Measurements from ENCODE around the gene REP15. TPM values are rescaled to one million over a fixed set of nuclear protein-coding genes. Genes with fewer than 3 reads are reported as not detected.

REP15 gene, protein sequence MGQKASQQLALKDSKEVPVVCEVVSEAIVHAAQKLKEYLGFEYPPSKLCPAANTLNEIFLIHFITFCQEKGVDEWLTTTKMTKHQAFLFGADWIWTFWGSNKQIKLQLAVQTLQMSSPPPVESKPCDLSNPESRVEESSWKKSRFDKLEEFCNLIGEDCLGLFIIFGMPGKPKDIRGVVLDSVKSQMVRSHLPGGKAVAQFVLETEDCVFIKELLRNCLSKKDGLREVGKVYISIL
- total RNA-seq (2013), result not detected
- polyA plus RNA-seq (not detected), polyA minus RNA-seq (not detected in 2 replicates), total RNA-seq (0 to 0.15 (median 0.04) reads per million in 11 experiments)

GRCh38 chr12:27696293-27696652 lies at the start of gene REP15:
Gene REP15, plus strand, starts transcription at chr12:27696447. Its CDS starts 116 bp downstream, at chr12:27696563.
- 82% methylated on average over 3 of the region's 5 CpGs for WGBS (ENCODE audit: insufficient coverage)
- Mint-ChIP-seq H3K4me1 (no peaks in the 10 kb centered on the region), H3K9me3 (no peaks in the 10 kb centered on the region), H3K27ac (peak within 1 kb of the TSS in 1 of 7 donors; percentile 7), H3K36me3 (no peaks in the 10 kb centered on the region), H3K4me3 (no peak within 1 kb of the TSS), H3K27me3 (ENCODE audit: low read depth in 3 of 3) (peaks cover 0 to 4% (median 0%) of the 10 kb centered on the region in 3 donors)
- intact Hi-C loops (cut with micrococcal nuclease), result no loop called here
- Histone ChIP-seq H3K9ac (ENCODE audit: insufficient read depth, low read length, poor library complexity, severe bottlenecking) (no peak within 1 kb of the TSS), H3K36me3 (replicated peaks in 1 of 2; ENCODE audit: control insufficient read depth in 1 of 2, insufficient read depth in 2 of 2, low read length in 2 of 2) (no peaks in the 10 kb centered on the region), H2AFZ (ENCODE audit: insufficient read depth, low read depth, low read length, poor library complexity, severe bottlenecking) (no peak within 1 kb of the TSS), H3K4me2 (replicated peaks; ENCODE audit: extremely low read depth, low read length, poor library complexity, severe bottlenecking) (no peak within 1 kb of the TSS), H3K4me3 (replicated peaks in 1 of 3; ENCODE audit: low read depth in 2 of 3, low read length in 3 of 3) (no peak within 1 kb of the TSS), H3K27ac (ENCODE audit: low read depth in 1 of 2, low read length in 2 of 2) (no peak within 1 kb of the TSS), H4K20me1 (ENCODE audit: insufficient read depth, low read length) (no peaks in the 10 kb centered on the region), H3K9me3 (replicated peaks in 1 of 2; ENCODE audit: control insufficient read depth in 1 of 2, insufficient read depth in 1 of 2, low read length in 2 of 2) (no peaks in the 10 kb centered on the region), H3K4me1 (ENCODE audit: control insufficient read depth in 1 of 2, insufficient read depth in 2 of 2, low read length in 2 of 2) (no peaks in the 10 kb centered on the region), H3K79me2 (ENCODE audit: insufficient read depth, low read length) (no peaks in the 10 kb centered on the region), H3K27me3 (ENCODE audit: control insufficient read depth in 2 of 2, insufficient read depth in 2 of 2, low read length in 2 of 2) (no peaks in the 10 kb centered on the region)
- TF ChIP-seq, protein P1, sequence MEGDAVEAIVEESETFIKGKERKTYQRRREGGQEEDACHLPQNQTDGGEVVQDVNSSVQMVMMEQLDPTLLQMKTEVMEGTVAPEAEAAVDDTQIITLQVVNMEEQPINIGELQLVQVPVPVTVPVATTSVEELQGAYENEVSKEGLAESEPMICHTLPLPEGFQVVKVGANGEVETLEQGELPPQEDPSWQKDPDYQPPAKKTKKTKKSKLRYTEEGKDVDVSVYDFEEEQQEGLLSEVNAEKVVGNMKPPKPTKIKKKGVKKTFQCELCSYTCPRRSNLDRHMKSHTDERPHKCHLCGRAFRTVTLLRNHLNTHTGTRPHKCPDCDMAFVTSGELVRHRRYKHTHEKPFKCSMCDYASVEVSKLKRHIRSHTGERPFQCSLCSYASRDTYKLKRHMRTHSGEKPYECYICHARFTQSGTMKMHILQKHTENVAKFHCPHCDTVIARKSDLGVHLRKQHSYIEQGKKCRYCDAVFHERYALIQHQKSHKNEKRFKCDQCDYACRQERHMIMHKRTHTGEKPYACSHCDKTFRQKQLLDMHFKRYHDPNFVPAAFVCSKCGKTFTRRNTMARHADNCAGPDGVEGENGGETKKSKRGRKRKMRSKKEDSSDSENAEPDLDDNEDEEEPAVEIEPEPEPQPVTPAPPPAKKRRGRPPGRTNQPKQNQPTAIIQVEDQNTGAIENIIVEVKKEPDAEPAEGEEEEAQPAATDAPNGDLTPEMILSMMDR (IDR thresholded peaks at IDR 0.05), result no peak
- DNase-seq, result no peak

- WGBS (ENCODE audit: insufficient coverage), result no CpG with 5 or more reads among the region's 1 CpG
- no peak overlapping the region for H3K4me3 ChIP-seq (replicated peaks in 1 of 3; ENCODE audit: low read depth in 2 of 3, low read length in 3 of 3)
- no peak for DNase-seq
Observed at GRCh38 chr12:27650011-27650410, 46.2 kb upstream of the REP15 start.

More at GRCh38 chr12:27650011-27650410, 46.2 kb upstream of the REP15 start:
- Histone ChIP-seq H2AFZ (ENCODE audit: insufficient read depth, low read depth, low read length, poor library complexity, severe bottlenecking) (no peak overlapping the region), H3K79me2 (ENCODE audit: insufficient read depth, low read length) (no peaks in the 10 kb centered on the region), H3K36me3 (replicated peaks in 1 of 2; ENCODE audit: control insufficient read depth in 1 of 2, insufficient read depth in 2 of 2, low read length in 2 of 2) (no peaks in the 10 kb centered on the region), H4K20me1 (ENCODE audit: insufficient read depth, low read length) (no peaks in the 10 kb centered on the region), H3K4me2 (replicated peaks; ENCODE audit: extremely low read depth, low read length, poor library complexity, severe bottlenecking) (no peak overlapping the region), H3K27ac (ENCODE audit: low read depth in 1 of 2, low read length in 2 of 2) (no peak overlapping the region), H3K4me1 (ENCODE audit: control insufficient read depth in 1 of 2, insufficient read depth in 2 of 2, low read length in 2 of 2) (no peaks in the 10 kb centered on the region), H3K9me3 (replicated peaks in 1 of 2; ENCODE audit: control insufficient read depth in 1 of 2, insufficient read depth in 1 of 2, low read length in 2 of 2) (no peaks in the 10 kb centered on the region), H3K9ac (ENCODE audit: insufficient read depth, low read length, poor library complexity, severe bottlenecking) (no peak overlapping the region), H3K27me3 (ENCODE audit: control insufficient read depth in 2 of 2, insufficient read depth in 2 of 2, low read length in 2 of 2) (no peaks in the 10 kb centered on the region)
- no peaks in the 10 kb centered on the region for H3K36me3 Mint-ChIP-seq
- intact Hi-C loops (cut with micrococcal nuclease), result no loop called here
- peaks cover 5% of the 10 kb centered on the region for H3K4me1 Mint-ChIP-seq
- TF ChIP-seq, protein P1 (IDR thresholded peaks at IDR 0.05), result no peak
- H3K4me3 Mint-ChIP-seq, result no peak overlapping the region
- no peaks in the 10 kb centered on the region for H3K9me3 Mint-ChIP-seq
- H3K27ac Mint-ChIP-seq, result no peak overlapping the region
- no peaks in the 10 kb centered on the region for H3K27me3 Mint-ChIP-seq (ENCODE audit: low read depth in 3 of 3)

Measured in CD14-positive monocyte (primary cell).